HT1080 (cell line): ENCODE results near the gene PLEKHG4. TPM values are rescaled to one million over a fixed set of nuclear protein-coding genes. Genes with fewer than 3 reads are reported as not detected.

Experiments
- DNase-seq: peaks from one replicate; pipeline ENCODE4 v3.0.0-alpha.2; 2015; ENCODE audit warnings: low read depth
- total RNA-seq: library from RNA; depleted of rRNA; stranded (reverse); fragments of >200 nt; shearing (Covaris generic); gene quantifications from 2 replicates; pipeline ENCODE4 v1.2.3, GENCODE V29; 2014

The PLEKHG4 gene
- total RNA-seq, 1 experiment from 2014 or later: 3.7 TPM

DNA sequence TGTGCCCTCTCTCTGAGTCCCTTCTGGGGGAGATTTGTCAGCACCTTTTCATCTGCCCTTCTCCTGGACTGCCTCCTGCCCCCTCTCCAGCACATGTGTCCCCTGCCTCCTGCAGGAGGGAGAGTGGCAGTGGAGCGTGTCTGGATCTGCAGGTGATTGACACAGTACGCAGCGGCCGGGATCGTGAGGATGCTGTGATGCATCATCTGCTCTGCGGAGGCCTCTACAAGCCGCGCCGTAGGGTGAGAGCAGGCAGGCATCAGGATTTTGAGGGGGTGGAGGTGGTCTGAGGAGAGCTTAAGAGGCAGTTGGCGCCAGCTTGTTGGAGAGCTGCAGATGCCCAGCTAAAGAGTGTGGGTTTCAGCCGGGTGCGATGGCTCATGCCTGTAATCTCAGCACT is 19.6 kb upstream of the PLEKHG4 start:
- DNase-seq: no peak

DNA sequence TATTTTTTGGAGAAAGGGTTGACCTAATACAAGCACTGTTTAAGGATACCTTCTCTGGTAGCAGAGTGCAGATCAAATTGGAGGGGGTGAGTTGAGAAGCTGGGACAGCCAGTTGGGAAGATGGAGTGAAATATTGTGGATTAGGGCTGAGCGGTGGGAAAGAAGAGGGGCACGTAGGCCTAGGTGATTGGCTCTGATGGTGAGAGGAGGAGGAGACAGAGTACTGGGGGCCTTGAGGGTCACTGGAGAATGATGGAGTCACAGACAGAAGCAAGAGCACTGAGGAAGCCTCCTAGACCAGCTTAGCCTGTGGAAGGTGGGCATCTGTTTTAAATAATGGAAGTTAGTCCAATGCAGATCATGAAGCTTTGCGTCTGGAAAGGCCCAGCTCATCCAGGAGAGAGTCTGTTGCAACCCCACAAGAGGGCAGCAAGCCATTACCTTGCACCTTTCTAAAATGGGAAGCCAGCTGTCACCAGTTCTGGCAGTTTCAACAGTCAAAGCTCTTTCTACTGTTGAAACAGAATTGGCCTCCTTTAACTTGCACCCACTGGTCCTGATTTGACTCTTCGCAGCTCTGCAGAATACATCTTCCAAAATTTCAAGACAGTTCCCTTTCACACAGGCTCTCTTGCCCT is 18.8 kb upstream of the PLEKHG4 start:
- peak; percentile 58 for DNase-seq

DNA sequence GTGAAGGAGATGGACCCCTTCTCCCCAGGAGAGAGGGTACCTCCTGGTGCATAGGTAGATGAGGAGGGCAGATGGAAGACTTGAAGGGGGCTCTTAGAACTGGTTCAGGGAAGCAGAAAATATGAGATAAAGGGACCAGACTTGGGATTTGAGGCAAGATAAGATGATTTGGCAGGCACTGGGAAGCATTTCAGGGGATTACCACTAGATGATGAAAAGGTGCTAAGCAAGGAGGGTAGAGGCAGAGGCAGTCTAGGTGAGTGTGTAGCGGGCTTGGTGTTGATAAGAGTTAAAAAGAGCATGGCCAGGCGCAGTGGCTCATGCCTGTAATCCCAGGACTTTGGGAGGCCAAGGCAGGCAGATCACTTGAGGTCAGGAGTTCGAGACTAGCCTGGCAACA is 16.1 kb upstream of the PLEKHG4 start:
- no peak for DNase-seq

DNA sequence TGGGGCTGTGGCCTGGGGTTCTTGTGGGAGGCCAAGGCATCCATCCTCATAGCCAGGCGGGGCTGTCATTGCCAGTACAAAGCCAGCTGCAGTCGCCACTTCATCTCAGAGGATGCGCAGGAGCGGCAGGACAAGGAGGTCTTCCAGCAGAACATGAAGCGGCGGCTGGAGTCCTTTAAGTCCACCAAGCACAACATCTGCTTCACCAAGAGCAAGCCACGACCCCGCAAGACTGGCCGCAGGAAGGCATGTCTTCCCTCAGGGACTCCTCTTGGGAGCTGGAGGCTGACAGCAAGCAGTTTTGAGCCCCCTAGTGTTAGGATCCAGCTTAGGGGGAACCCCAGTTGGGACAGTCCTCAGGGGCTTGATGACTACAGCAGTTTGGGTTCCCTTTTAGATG is 15.1 kb upstream of the PLEKHG4 start:
- DNase-seq: no peak

DNA sequence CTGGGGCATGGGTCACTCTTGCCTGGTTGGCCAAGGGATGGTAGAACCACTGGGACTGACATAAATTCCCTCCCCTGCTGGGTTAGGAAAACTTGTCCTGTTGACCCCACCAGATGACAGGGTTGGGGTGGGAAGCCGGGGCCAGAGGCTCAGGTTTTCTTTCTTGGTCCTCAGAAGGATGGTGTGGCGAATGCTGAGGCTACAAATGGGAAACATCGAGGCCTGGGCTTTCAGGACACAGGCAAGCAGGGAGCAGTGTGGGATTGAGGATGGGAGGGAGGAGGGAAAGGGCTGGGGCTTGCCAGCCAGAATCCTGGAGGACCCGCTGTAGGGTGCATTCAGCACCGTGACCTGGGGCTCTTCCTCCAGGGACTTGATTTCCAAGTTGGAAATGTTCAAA is 14.5 kb upstream of the PLEKHG4 start:
- DNase-seq: no peak

DNA sequence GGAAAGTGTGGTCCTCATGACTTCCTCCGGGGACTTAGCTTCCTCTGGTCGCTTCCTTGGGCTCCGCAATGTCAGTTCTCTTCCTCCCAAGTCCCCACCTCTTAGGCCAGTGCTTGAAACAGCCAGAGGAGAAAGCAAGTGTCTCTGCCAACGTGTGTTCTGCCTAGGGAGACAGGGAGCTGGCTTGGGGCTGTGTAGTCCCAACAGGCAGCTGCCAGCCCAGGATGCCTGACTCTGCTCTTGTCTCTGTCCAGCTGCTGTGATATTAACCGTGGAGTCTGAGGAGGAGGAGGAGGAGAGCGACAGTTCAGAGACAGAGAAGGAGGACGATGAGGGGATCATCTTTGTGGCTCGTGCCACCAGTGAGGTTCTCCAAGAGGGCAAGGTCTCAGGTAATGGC is 13.5 kb upstream of the PLEKHG4 start:
- DNase-seq: no peak

DNA sequence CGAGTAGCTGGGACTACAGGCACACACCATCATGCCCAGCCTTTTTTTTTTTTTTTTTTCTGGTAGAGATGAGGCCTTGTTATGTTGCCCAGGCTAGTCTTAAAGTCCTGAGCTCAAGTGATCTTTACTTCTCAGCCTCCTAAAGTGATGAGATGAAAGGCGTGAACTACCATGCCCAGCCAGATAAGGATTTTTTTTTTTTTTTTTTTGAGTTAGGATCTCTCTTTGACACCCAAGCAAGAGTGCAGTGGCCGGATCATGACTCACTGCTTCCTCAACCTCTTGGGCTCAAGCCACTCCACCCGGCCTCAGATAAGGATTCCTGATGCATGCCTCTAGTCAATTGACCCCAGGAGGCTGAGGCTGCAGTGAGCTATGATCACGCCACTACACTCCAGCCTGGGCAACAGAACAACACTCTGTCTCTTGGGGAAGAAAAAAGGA is 11.2 kb upstream of the PLEKHG4 start:
- DNase-seq: peak; percentile 92

DNA sequence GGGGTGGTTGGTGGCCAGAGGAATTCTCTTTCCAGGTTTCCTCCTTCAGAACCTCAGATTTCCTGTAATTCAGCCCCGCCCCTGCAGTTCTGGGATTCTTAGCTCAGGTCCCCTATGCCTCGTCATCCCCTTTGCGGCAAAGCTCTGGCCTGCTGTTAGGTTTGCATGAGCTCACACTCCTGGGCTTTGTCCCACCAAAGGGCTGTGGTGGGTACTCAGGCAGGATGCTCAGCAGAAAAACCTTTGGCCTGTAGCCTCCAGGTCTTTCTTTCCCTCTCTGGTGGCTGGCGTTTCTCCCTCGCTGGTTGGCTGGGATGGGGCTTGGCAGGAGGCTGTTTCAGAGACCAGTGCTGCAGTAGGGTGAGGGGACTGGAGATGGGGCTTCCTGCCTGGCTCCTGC is 9.6 kb upstream of the PLEKHG4 start:
- peak; percentile 91 for DNase-seq

DNA sequence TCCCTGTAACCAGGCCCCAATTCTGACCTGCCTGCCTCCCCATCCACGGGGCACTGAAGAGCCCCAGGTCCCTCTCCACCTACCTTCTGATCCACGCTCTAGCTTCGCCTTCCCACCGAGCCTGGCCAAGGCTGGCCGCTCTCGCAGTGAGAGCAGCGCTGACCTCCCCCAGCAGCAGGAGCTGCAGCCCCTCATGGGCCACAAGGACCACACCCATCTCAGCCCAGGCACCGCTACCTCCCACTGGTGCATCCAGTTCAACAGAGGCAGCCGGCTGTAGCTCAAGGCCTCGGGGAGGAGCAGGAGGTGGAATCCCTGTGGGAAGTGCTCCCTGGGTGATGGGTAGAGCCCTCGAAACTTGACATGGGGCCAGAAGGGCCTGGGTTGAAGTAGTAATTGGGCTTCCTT is 8.4 kb upstream of the PLEKHG4 start:
- DNase-seq: no peak

DNA sequence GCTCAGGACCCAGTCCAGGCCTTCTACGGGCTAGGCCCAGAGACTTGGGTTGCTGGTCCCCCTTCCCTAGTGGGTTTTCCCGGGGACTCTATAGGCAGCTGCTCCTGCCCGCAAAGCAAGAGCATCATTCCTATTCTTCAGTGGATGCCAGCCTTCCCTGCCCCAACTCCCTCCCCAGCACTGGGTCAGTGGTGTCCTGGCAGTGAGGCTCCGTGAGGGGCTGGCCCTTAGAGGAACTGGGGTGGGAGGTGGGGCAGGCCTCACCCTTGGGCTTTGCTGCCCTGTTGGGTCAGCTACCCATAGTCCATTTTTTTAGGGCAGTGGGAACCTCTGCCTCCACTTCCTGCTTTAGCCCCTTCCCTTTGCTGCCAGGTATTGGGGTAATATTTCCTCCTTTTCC is 7.9 kb upstream of the PLEKHG4 start:
- no peak for DNase-seq

DNA sequence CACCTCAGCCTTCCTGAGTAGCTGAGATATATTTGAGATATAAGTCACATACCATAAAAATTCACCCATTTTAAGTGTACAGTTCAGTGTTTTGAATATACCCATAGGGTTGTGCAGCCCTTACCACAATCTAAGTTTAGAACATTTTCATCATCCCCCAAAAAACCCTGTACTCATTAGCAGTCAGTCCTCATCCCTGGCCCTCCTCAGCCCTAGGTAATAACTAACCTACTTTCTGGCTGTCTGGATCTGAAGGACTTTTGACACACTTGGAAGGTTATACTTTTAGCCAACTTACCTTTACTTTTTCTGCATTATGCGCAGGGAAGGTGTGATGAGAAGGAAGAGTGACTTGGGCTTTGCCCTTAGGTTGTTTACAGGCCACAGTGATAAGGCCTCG is 4.0 kb upstream of the PLEKHG4 start:
- no peak for DNase-seq

DNA sequence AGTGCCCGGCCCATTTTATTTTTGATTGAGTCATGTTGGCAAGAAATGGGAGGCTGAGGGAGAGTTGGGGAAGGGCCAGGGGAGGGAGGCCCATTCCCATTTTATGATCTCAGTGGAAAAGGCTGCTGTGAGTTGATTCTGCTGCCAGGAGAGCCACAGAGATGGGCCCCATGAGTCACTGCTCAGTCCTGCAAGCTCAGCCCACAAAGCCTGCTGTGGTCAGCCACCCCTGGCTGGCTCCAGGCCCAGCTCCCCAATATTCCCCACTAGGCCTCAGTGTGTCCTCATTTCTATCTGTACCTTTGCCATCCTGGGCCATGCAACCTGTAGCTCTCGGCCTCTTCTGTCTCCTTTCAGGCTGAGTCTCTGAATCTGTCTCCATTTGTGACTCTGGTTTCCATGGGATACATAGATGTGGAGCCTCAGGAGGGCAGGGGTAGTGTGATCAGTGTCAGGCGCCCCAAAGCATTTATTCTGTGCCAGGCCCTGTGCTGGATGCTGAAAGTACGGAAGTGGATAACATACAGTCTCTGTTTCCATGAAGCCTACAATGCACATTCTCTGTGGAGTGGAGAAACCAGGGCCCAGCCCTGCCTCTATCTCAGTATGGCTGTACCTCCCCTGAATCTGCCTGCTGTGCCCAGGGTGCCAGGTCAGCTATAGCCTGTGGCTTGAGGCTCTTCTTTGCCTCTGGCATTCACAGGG is 1.9 kb upstream of the PLEKHG4 start:
- peak; percentile 99 for DNase-seq

DNA sequence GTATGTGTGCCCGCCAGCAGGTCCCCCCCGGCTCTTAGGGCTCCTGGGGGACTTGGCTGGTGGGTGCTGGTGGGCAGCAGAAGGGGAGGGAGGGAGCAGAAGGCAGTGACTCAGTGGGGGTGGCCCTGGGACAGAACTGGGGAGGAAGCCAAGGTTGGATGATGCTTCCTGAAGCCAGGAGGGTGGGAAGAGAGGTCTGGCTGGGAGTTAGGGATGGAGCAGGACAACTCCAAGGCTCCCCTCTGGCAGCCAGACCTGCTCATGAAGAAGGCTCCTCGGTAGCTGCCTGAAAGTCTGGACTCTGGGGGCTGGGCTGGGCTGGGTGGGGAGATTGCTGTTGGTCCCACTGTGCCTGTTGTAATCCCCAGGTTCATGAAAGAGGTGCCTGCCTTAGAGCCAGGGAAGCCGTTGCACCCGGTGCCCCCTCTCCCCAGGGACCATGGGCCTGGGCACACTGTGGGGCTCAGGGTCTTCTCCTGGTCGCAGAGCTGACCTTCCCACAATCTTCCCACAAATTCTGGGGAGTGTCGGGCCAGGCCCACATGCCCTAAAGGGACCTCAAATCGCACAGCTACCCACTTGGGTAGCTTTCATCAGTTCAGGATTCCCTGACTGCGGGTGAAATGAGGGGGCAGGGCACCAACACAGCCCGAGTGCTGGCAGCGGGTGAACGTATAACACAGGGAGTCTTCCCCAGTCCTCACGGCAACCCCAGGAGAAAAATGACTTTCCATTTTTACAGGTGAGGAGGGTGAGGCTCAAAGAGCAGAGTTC is 1.1 kb upstream of the PLEKHG4 start:
- peak; percentile 89 for DNase-seq

DNA sequence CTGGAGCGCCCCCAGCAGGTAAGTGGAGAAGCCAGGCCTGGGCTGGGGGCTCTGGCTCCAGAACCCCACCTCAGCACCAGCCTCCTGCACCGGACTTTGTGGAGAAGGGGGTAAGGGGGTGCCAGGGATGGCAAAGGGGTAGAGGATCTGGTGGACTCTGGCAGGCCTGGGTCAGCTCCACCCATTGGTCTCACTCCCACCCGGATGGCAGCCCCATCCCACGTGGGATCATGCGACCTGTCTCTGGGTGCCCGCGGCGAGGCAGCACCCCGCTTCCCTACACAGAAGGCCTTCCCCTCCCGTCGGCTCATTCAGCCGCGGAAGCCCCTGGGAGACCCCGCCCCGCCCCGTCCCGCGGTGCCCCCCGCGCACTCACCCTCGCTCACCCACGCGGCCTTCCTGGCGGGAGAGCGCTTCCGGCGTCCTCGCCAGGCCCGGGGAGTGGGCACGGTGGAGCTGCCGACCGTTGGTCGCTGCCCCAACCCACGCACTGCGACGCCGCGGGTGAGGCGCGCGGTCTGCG is 498 bp upstream of the PLEKHG4 start:
- no peak for DNase-seq

DNA sequence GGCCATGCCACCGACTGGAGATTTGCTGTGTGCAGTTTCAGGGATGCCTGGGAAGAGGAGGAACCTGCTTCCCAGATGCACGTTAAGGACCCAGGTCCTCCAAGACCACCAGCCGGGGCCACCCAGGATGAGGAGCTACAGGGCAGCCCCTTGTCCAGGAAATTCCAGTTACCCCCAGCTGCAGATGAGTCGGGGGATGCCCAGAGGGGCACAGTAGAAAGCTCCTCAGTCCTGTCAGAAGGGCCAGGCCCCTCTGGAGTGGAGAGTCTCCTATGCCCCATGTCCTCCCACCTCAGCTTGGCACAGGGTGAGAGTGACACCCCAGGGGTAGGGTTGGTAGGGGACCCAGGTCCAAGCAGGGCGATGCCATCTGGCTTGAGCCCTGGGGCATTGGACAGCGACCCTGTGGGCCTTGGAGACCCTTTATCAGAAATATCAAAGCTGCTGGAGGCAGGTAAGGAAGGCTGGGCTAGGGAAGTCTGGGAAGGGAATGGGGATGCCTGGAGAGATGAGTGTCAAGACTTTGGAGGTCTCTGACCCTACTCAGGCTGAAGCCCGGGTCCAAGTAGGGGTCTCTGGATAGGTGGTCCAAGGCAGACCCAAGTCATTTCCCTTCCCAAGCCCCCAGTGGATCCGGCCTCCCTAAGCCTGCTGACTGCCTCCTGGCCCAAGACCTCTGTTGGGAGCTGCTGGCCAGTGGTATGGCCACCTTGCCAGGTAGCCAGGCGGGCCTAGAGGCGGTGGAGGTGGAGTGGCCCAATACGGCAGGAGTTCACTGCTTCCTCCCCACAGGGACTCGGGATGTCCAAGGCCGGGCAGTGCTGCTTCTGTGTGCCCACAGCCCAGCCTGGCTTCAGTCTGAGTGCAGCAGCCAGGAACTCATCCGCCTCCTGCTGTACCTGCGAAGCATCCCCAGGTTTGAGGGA is 1.0 kb downstream of the PLEKHG4 start:
- no peak for DNase-seq

DNA sequence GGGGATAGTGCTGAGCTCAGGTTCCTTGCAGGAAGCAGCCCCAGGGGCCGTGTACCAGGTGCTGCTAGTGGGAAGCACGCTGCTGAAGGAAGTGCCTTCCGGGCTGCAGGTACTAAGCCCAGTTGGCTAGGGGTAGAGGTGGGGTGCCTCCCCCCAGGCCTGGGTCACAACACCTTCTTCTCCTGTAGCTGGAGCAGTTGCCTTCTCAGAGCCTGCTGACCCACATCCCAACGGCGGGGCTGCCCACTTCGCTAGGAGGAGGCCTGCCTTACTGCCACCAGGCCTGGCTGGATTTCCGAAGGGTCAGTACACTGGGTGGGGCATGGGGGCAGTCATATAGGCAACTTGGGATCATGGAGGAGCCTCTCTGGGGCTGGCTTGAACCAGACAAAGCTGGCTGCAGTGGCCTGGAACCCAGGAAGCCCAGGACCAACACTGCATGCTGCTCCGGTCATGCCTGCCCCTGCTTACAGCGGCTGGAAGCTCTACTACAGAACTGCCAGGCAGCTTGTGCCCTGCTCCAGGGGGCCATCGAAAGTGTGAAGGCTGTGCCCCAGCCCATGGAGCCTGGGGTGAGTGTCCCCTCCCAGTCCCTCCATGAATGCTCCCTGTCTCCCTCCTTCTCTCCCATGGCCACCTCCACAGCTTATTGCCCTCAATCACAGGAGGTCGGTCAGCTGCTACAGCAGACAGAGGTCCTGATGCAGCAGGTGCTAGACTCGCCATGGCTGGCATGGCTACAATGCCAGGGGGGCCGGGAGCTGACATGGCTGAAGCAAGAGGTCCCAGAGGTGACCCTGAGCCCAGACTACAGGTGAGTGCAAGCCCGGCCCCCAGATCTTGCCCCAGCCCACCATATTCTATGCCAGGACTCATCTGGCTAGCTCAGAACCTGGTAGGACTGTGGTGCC is 2.5 kb downstream of the PLEKHG4 start:
- DNase-seq: no peak

DNA sequence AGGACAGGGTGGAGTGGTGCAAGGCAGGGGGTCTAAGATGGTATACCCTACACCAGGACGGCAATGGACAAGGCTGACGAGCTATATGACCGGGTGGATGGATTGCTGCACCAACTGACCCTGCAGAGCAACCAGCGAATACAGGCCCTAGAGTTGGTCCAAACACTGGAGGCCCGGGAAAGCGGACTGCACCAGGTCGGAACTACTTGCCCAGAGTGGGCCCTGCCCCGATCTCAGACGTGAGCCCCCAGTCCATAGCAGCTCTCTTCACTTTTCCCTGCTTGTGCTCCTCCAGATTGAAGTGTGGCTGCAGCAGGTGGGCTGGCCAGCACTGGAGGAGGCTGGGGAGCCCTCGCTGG is 3.1 kb downstream of the PLEKHG4 start:
- no peak for DNase-seq

DNA sequence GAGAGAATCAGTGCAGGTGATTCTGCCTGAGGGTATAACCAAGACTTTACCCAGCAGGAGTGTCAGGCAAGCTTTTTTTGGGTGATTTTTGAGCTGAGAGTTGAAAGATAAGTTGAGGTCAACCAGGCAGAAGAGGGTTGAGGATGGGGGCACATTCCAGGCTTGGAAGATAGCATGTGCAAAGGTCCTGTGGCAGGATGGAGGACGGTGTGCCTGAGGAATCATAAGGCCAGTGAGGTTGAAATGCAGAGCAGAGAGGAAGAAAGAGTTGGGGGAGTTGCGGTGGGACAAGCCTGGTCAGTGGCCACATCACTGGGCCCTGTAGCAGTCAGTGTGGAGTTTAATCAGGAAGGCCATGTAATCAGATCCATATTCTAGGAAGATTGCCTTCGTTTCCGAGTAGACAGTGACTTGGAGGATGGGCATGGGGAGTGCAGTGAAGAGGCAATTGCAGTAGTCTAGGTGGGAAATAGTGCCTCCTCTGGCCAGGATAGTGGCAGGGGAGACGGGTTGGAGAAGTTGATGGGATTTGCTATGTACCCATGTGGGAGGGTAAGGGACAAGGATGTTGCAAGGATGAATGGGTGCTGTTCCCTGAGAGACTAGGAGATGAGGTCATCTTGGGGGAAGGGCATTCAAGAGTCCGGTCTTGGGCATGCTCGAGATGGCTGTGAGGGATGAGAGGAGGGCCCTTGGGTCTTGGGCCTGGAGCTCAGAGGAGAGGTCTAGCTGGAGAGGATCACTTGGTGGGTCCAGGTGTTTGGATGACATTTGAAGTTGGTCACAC is 3.9 kb downstream of the PLEKHG4 start:
- DNase-seq: peak; percentile 42

DNA sequence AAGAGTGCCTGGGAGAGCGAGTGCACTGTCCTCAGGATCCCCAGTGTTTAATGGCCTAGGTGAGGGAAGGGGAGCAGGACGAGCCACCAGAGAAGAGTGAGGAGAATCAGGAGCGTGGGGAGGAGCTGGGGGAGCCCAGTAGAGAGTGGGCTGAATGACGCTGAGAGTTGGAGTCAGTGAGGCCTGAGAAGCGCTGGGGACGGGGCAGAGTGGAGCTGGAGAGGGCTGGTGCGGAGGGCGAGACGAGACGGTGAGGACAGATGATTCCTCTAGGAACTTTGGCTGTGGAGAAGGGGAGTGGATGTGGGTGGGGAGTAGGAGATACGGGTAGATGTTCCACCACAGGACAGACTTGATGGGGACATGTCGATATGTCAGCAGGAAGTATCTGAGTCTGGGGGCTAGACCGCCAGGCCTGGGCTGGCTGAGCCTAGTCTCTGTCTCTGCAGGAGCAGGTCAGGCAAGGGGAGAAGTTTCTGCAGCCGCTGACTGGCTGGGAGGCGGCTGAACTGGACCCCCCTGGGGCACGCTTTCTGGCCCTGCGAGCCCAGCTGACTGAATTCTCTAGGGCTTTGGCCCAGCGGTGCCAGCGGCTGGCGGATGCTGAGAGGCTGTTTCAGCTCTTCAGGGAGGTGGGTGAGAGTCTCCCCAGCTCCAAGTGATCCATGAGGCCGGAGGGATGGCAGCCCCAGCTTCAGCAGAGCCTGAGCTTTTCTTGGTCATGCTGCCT is 4.7 kb downstream of the PLEKHG4 start:
- no peak for DNase-seq
